ENCODE data around the gene SLC18B1. TPM values are rescaled to one million over a fixed set of nuclear protein-coding genes. Genes with fewer than 3 reads are reported as not detected.

SLC18B1 gene
- polyA plus RNA-seq, 1 experiment, result 0.63 TPM

DNA sequence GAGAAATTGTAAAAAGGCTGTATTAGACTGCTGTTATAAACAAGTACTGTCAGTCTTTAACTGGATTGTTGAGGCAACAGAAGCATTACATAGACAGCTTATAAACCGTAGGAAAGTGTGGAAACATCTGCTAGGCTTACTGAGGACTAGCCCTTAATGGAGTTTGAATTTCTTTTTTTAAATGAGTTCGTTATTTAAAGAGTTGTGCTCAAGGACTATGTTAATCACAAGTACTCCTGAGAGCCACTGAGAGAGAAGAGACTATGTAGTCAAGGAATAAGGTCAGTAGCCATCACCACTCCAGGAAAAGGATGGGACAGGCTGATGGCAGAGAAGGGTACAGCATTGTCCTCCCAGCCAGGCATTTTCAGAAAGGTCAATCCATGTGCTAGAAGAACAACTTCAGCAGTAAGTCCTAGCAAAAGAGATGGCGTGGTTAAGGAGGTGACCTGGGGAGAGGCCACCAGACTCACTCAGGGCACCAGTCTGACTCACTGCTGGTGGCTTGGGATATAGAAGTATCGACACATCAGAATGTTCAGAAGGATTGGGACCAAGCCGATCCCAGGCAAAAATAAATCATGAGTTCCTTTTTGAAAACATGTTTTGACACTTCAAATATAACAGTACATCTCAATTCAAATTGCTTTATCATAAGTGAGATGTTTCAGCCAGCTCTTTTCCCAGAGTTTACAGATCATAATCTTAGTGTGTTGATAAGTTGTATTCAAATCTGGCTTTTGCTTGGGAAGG lies 22.4 kb upstream of the SLC18B1 start:
- POLR2A ChIA-PET, result no interaction called here
- TF ChIP-seq, protein P1, sequence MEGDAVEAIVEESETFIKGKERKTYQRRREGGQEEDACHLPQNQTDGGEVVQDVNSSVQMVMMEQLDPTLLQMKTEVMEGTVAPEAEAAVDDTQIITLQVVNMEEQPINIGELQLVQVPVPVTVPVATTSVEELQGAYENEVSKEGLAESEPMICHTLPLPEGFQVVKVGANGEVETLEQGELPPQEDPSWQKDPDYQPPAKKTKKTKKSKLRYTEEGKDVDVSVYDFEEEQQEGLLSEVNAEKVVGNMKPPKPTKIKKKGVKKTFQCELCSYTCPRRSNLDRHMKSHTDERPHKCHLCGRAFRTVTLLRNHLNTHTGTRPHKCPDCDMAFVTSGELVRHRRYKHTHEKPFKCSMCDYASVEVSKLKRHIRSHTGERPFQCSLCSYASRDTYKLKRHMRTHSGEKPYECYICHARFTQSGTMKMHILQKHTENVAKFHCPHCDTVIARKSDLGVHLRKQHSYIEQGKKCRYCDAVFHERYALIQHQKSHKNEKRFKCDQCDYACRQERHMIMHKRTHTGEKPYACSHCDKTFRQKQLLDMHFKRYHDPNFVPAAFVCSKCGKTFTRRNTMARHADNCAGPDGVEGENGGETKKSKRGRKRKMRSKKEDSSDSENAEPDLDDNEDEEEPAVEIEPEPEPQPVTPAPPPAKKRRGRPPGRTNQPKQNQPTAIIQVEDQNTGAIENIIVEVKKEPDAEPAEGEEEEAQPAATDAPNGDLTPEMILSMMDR (IDR thresholded peaks at IDR 0.05; ENCODE audit: insufficient read depth, low read depth, low read length), result no peak
- Histone ChIP-seq H3K36me3 (ENCODE audit: control insufficient read depth, insufficient read depth, low read length) (peaks cover 8% of the 10 kb centered on the region), H3K27me3 (ENCODE audit: control insufficient read depth, insufficient read depth, low read length) (no peaks in the 10 kb centered on the region), H3K4me3 (ENCODE audit: low read depth, low read length) (no peak overlapping the region)
- DNase-seq (ENCODE audit: low read depth), result no peak
- CTCF ChIA-PET, result interaction anchor here (0.7 to 1.4 kb wide), 4 partner anchors 8 to 1104 kb away, joined by 3 to 4 read pairs (median 3); no protein-coding TSS in a partner anchor

DNA sequence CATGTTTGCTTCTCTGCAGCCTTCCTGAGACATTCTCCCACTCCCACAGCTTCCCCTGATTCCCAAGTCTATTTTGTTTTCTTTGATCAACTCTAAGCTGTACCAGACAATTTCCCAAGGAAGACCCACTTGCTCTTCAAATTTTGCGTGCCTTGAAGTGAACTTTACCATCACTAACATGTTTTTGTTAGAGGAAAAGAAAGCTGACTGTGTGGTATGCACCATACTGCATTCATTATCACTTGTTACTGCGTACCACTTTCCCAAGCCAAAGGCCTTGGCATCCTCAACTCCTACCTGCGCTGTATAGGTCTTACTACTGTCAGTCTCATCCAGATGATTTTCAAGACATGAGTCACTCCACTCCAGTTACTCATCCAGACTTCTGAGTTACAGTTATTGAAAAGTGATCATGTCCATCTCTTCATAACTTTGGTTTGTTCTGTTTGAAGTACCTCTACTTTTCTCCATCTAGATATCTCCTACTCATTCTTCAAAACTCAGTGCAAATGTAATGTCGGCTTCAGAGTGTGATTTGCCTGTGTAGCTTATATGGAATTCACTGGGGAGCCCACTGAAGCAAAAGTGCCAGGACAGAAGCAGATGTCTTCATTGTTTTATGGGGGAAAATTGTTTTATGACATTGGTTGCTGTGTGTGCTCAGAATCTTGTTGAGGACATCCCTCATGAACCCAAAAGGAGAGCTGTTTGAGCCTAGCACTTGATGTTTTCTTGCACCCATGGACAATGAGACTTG lies 21.1 kb upstream of the SLC18B1 start:
- TF ChIP-seq, protein P1 (IDR thresholded peaks at IDR 0.05; ENCODE audit: insufficient read depth, low read depth, low read length), result no peak
- POLR2A ChIA-PET, result no interaction called here
- CTCF ChIA-PET, result interaction anchor here (0.7 to 1.4 kb wide), 4 partner anchors 9 to 1105 kb away, joined by 3 to 4 read pairs (median 3); no protein-coding TSS in a partner anchor
- DNase-seq (ENCODE audit: low read depth), result no peak
- no peak overlapping the region for H3K4me3 ChIP-seq (ENCODE audit: low read depth, low read length)
- peaks cover 9% of the 10 kb centered on the region for H3K36me3 ChIP-seq (ENCODE audit: control insufficient read depth, insufficient read depth, low read length)
- no peaks in the 10 kb centered on the region for H3K27me3 ChIP-seq (ENCODE audit: control insufficient read depth, insufficient read depth, low read length)

DNA sequence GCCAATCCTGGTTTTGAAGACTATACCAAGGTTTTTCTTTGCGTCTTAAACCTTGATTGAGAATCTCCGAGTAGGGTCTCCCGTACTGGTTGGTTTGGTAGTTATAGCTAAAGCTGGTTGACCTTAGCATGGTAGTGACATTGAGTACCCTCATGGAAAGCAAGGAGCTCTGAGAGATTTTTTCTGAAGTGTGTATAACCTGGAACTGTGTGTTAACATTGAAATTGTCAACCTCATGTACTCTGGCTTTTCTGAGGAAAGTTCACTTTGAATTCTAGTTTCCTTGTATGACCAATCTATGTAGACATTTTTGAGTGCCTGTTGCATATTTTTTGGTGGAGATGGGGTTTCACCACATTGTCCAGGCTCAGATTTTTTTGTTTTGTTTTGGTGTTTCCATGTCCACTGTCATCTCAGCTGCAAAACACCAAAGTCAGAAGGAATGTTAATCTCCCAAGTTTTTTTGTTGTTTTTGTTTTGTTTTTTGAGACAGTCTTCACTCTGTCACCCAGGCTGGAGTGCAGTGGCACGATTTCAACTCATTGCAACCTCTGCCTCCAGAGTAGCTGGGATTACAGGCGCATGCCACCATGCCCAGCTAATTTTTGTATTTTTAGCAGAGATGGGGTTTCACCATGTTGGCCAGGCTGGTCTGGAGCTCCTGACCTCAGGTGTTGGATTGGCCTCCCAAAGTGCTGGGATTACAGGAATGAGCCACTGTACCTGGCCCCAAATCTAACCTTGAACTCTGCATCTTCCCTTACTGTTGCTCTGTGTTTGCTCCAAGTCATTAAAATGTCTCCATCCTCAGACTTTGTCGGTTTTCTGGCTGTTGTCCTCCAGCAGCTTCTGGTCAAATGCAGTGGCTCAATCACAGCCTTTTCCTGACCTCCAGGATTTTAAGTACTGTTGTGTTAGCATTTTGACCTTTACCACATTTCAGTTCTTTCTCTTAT lies 20.2 kb upstream of the SLC18B1 start:
- no peak for DNase-seq (ENCODE audit: low read depth)
- Histone ChIP-seq H3K4me3 (ENCODE audit: low read depth, low read length) (no peak overlapping the region), H3K27me3 (ENCODE audit: control insufficient read depth, insufficient read depth, low read length) (no peaks in the 10 kb centered on the region), H3K36me3 (ENCODE audit: control insufficient read depth, insufficient read depth, low read length) (peaks cover 9% of the 10 kb centered on the region)
- ChIA-PET CTCF (interaction anchor here (0.6 kb wide), 1 partner anchor 1085 kb away, joined by 4 read pairs; no protein-coding TSS in a partner anchor), POLR2A (no interaction called here)
- TF ChIP-seq, protein P1 (IDR thresholded peaks at IDR 0.05; ENCODE audit: insufficient read depth, low read depth, low read length), result no peak

DNA sequence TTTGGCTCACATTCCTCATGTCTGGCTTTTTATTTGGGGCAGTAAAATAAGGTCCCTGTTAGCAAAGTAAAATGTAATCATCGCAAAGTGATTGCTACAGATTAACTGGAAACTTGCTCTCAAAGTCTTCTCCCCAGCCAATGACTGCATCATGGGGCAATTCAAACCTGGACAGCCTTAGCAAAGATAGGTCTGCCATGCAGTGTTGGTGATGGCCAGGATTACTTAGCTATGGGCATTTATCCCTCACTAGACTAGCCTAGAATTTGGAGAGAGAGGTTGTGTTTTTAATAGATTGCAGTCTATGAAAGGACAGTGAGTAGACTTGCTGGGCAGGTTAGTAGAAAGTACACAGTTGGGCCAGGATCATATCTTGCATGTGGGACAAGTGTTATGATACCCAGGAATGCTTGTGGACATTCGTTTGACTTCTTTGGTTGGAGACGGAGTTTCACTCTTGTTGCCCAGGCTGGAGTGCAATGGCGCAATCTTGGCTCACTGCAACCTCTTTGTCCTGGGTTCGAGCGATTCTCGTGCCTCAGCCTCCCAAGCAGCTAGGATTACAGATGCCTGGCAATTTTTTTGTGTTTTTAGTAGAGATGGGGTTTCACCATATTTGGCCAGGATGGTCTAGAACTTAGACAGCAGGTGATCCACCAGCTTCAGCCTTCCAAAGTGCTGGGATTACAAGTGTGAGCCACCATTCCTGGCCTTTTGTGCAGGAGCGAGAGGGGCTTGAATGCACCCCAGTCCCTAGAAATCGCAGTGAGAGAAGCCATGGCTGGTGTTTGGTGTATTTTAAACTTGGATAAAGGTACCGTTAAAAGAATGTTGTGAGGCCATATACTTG lies 19.3 kb upstream of the SLC18B1 start:
- DNase-seq (ENCODE audit: low read depth), result no peak
- ChIA-PET CTCF (no interaction called here), POLR2A (interaction anchor here (1.0 kb wide), 1 partner anchor 13 kb away, joined by 5 read pairs; no protein-coding TSS in a partner anchor)
- Histone ChIP-seq H3K36me3 (ENCODE audit: control insufficient read depth, insufficient read depth, low read length) (peaks cover 9% of the 10 kb centered on the region), H3K27me3 (ENCODE audit: control insufficient read depth, insufficient read depth, low read length) (no peaks in the 10 kb centered on the region), H3K4me3 (ENCODE audit: low read depth, low read length) (no peak overlapping the region)
- TF ChIP-seq, protein P1 (IDR thresholded peaks at IDR 0.05; ENCODE audit: insufficient read depth, low read depth, low read length), result no peak

Data from BJ (cell line).